Mesothelial cell of epicardium (in vitro differentiated cells): ENCODE results near the gene KPNA4. TPM values are rescaled to one million over a fixed set of nuclear protein-coding genes. Genes with fewer than 3 reads are reported as not detected.

Source experiments
- DNase-seq, 2 experiments: peaks; one replicate each; pipeline ENCODE4 v3.0.0; 2021; ENCODE audit warnings: low spot score in 2 of 2; ENCODE audit not compliant: unreplicated experiment in 2 of 2
- H3K27ac Mint-ChIP-seq: 2 replicates; pipeline ENCODE4 v1.8.0; 2021; ENCODE audit warnings: mixed read lengths
- H3K27me3 Mint-ChIP-seq: 2 replicates; pipeline ENCODE4 v1.8.0; 2021; ENCODE audit warnings: low read depth, mixed read lengths
- H3K36me3 Mint-ChIP-seq: 2 replicates; pipeline ENCODE4 v1.8.0; 2021; ENCODE audit warnings: mixed read lengths
- H3K4me1 Mint-ChIP-seq: 2 replicates; pipeline ENCODE4 v1.8.0; 2021; ENCODE audit warnings: mixed read lengths
- H3K4me3 Mint-ChIP-seq: 2 replicates; pipeline ENCODE4 v1.8.0; 2021; ENCODE audit warnings: mild to moderate bottlenecking, moderate library complexity, mixed read lengths
- H3K9me3 Mint-ChIP-seq: 2 replicates; pipeline ENCODE4 v1.8.0; 2021; ENCODE audit warnings: mixed read lengths
- total RNA-seq: library from RNA; stranded (reverse); gene quantifications from 3 replicates; pipeline ENCODE4 v1.2.1, GENCODE V29; 2021
- TF ChIP-seq, protein P1 (sequence below): fragments of 200-600 bp; sonication (generic); IDR thresholded peaks from one replicate; pipeline ENCODE4 v1.5.0; 2021; ENCODE audit warnings: antibody characterized with exemption; ENCODE audit not compliant: unreplicated experiment

The KPNA4 gene, protein sequence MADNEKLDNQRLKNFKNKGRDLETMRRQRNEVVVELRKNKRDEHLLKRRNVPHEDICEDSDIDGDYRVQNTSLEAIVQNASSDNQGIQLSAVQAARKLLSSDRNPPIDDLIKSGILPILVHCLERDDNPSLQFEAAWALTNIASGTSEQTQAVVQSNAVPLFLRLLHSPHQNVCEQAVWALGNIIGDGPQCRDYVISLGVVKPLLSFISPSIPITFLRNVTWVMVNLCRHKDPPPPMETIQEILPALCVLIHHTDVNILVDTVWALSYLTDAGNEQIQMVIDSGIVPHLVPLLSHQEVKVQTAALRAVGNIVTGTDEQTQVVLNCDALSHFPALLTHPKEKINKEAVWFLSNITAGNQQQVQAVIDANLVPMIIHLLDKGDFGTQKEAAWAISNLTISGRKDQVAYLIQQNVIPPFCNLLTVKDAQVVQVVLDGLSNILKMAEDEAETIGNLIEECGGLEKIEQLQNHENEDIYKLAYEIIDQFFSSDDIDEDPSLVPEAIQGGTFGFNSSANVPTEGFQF
- 61.1 to 66.2 TPM (median 62.3 TPM) in 3 replicates for total RNA-seq

DNA sequence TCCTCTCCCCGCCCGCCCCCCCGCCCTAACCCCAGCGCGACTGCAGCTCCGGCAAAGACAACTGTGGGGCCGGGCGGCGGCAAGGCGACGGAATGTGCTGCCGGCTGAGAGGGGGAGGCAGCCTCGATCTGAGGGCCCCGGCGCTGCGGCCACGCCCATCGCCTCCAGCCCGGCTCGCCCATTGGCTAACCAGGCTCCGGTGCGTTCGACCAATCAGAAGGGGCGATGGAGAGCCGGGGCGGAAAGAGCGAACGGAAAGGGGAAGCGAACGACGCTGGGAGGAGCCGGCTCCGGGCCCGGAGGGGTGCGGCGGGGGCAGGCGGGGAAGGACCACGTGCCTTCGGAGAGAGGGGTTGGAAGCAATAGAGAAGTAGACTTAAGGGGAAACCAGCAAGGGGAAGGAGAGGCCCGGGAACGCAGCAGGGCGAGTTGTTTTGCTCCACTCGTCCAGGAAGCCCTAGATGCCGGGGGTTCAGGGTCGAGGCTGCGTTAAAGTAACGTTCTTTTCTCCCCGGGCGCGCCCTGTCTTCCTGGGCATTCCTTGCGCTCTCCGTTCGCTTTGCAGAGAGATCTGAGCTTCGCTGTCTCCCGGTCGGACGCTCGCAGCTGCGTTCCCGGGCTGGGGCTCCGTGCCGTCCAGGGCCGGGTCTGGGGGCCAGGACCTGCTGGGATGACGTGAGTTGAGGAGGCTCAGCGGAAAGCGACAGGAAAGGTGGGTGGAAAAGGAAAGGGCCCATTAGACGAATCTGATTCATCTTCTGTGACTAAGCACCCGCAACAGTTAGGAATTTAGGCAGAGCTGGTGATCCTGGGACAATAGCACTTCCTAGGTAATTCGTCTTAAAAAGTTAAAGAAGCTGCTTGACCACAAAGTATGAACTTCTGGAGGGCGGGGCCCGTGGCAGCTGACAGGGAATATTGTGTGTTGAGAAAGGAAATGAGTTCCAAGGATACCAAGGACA lies at the start of gene KPNA4:
TSS of gene KPNA4 (minus strand) at position 130 of the 962 bp plus-strand sequence. CDS start 289 bp downstream, outside the sequence.
- H3K4me3 Mint-ChIP-seq: peak within 1 kb of the TSS; percentile 95
- no peaks in the 10 kb centered on the region for H3K9me3 Mint-ChIP-seq
- no peaks in the 10 kb centered on the region for H3K27me3 Mint-ChIP-seq
- peak within 1 kb of the TSS; percentile 99 for H3K27ac Mint-ChIP-seq
- TF ChIP-seq, protein P1, sequence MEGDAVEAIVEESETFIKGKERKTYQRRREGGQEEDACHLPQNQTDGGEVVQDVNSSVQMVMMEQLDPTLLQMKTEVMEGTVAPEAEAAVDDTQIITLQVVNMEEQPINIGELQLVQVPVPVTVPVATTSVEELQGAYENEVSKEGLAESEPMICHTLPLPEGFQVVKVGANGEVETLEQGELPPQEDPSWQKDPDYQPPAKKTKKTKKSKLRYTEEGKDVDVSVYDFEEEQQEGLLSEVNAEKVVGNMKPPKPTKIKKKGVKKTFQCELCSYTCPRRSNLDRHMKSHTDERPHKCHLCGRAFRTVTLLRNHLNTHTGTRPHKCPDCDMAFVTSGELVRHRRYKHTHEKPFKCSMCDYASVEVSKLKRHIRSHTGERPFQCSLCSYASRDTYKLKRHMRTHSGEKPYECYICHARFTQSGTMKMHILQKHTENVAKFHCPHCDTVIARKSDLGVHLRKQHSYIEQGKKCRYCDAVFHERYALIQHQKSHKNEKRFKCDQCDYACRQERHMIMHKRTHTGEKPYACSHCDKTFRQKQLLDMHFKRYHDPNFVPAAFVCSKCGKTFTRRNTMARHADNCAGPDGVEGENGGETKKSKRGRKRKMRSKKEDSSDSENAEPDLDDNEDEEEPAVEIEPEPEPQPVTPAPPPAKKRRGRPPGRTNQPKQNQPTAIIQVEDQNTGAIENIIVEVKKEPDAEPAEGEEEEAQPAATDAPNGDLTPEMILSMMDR: no peak
- peaks cover 46% of the 10 kb centered on the region for H3K4me1 Mint-ChIP-seq
- peak; percentile 96 to 98 for DNase-seq
- H3K36me3 Mint-ChIP-seq: peaks cover 15% of the 10 kb centered on the region

DNA sequence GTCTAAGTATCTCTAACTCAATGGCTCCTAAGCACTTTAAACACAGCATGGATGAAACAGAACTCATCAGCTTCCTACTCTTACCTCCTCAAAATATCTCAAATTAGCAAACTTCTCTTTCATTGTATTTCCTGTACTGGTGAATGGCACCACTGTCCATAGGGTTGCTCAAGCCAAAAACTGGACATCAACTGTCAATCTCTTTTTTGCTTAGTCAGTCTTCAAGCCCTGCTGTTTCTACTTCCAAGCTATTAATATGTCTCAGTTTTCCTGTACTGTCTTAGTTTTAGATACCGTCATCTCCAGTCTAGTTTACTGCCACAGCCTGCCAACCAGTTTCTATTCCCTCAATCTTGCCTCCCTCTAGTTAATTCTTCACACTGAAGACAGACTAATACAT lies 48.3 kb upstream of the KPNA4 start:
- no peak for DNase-seq
- Mint-ChIP-seq H3K27ac (no peak overlapping the region), H3K4me1 (no peaks in the 10 kb centered on the region), H3K27me3 (peaks cover 36% of the 10 kb centered on the region), H3K36me3 (no peaks in the 10 kb centered on the region), H3K9me3 (no peaks in the 10 kb centered on the region), H3K4me3 (no peak overlapping the region)
- TF ChIP-seq, protein P1: no peak

DNA sequence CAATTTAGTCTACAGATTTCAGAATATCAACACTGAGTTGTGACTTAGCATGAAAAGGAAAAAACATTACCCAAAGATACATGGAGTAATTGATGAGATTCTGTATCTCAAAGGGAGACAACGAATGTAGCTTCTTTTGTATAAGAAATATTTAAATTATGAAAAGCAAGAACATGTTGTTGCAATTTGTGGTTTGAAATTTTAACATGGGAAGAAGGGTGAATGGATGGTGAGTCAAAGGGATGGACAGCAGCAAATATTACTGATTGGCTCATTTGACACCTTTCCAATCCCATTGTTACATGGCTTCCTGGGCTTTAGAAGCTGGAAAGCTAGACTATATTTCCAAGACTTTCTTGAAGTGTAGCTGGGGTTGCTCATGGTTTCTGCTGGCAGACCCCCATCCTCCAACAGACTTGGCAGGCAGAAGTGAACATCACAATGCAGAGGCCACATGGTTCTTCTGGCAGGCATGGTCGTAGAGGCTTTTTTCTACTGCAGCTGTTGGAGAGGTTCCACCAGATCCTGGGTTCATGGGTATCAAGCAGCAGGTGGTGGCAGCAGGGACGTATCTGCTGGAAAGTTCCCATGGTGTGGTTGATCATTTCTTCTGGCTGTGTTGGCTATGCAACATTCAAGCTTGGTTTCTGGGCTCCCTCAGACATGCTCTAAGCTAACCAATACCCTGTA lies 47.2 kb upstream of the KPNA4 start:
- TF ChIP-seq, protein P1: no peak
- Mint-ChIP-seq H3K4me3 (no peak overlapping the region), H3K27ac (no peak overlapping the region), H3K4me1 (no peaks in the 10 kb centered on the region), H3K9me3 (no peaks in the 10 kb centered on the region), H3K36me3 (no peaks in the 10 kb centered on the region), H3K27me3 (peaks cover 33% of the 10 kb centered on the region)
- no peak for DNase-seq

DNA sequence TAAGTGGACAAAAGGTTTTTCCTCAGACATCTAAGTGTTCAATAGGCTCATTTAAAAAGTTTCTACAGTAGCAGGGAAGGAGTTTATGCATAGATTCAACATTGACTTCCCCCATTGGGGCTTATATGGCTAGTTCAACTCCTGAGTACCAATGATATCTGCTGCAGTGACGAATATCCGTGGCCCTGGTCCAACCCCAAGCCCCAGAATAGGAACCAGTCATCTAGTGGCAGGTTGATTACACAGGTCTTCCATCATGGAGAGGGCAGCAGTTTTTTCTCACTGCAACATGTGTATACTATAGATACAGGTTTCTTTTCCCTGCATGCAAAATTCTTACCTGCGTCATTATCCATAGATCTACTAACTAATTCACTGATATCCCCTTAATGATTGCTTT lies 45.8 kb upstream of the KPNA4 start:
- TF ChIP-seq, protein P1: no peak
- H3K27ac Mint-ChIP-seq: no peak overlapping the region
- H3K36me3 Mint-ChIP-seq: no peaks in the 10 kb centered on the region
- H3K27me3 Mint-ChIP-seq: peaks cover 33% of the 10 kb centered on the region
- no peak overlapping the region for H3K4me3 Mint-ChIP-seq
- no peak for DNase-seq
- no peaks in the 10 kb centered on the region for H3K4me1 Mint-ChIP-seq
- no peaks in the 10 kb centered on the region for H3K9me3 Mint-ChIP-seq

DNA sequence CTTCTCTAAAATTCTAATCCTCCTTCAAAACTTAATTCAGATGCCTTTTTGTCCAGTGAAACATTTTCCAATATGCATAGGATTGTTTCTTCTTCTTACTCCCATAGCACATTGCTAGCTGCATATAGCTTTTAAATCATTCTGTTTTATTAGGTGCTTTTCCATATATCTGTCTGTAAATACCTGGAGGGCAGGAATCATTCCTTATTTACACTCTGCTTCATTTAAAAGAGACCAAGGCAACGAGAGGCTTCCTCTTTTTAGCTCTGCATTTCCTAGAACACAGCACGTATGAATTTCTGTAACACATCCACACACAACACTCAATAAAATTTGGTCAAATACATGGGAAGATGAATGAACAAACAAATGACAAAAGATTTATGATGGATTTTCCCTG lies 43.5 kb upstream of the KPNA4 start:
- H3K9me3 Mint-ChIP-seq: no peaks in the 10 kb centered on the region
- no peaks in the 10 kb centered on the region for H3K36me3 Mint-ChIP-seq
- H3K4me1 Mint-ChIP-seq: no peaks in the 10 kb centered on the region
- no peak overlapping the region for H3K4me3 Mint-ChIP-seq
- peaks cover 28% of the 10 kb centered on the region for H3K27me3 Mint-ChIP-seq
- no peak for DNase-seq
- no peak overlapping the region for H3K27ac Mint-ChIP-seq
- TF ChIP-seq, protein P1: no peak
